HCEC 1CT (cell line): ENCODE data around the gene IQCB1.
"Not testable (repeated sequence)": the region's sequence is repeated elsewhere in the genome, so short reads cannot be mapped to it uniquely, and the experiment has no call there.

Experiments used
- DNase-seq: peaks from one replicate; pipeline ENCODE4 v3.0.0-alpha.2; 2017

Gene IQCB1

DNA sequence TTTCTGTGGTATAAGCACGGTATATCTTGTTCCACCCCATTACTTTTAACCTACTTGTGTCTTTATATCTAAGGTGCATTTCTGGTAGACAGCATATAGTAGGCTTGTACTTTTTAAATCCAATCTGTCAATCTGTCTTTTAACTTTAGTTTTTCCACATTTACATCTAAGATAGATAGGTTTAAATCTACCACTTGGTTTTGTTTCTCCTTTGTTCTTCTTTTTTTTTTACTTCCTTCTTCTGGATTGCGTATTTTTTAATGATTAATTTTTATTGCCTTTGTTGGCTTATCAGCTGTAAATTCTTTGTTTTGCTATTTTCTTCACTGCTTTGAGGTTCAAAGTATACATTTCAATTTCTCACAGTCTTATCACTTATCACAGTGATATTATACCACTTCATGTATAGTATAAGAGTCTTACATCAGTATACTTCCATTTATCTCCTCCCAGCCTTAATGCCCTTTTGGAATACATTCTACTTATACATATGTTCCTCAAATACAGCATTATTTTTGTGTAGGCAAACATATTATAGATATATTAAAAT lies 31.0 kb downstream of the IQCB1 start:
- DNase-seq: no peak

DNA sequence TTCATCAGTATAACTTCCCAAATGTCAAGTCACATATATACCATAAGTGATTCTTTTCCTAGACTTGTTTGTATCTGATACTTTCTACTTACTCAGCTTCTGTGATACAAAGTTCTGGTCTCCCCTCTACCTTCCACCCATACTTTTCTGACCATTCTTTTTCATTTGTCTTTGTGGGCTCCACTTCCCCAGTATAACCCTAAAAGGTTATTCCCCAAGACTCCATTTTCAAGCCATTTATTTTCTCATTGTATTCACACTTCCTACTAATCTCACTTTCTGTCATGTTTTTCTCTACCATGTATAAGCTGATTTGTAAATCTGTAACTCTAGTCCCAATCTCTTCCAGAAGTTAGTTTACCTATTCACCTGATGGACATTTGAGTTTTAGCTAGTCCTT lies 34.0 kb downstream of the IQCB1 start:
- DNase-seq: no peak

DNA sequence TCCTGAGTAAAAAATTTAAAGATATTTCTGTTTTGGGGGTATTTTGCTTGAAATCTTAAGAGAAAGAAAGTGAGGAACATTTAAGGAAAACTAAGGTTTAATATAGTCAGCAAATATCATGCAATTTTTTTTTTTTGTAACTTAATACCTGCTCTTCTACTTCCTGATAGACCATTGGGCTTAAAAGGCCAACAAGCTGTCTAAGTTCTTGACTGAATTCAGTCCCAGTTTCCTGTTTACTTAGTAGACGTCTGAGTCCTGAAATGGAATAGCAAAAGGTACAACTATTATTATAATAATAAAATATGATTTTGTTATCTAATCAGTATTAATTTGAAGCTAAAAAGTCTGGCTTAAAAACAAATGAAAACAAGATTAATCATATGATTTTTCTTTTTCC lies 37.9 kb downstream of the IQCB1 start:
- no peak for DNase-seq

DNA sequence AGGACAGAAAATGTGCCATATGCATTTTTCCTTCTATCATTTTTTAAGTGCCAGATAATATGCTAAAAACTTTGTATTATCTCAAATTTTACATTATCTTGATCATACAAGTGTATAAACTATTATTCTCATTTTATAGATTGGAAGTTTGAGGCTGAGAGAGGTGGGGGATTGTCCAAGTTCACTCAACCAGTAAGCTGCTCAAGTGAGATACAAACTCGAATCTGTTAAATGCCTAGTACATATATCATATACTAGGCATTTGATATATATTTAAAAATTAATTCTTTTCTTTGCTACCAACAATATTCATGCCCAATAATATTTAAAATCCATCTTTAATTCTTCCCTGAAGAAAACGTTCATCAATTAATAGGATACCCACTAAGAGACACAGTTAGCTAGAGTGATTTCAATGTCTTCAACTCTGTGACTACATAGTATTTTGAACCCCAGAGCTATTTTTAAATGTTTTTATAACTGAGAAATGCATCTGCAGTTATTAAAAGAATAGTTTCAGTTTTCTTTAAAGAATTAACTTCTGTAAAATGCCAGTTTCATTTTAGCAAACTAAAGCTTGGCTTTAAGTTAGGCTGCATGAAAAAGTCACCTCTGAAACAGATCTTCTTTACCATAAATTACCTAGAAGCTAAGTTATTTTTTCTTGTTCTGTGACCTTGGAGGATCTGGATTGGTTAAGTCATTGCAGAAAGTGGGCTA lies 40.4 kb downstream of the IQCB1 start:
- DNase-seq: no peak

DNA sequence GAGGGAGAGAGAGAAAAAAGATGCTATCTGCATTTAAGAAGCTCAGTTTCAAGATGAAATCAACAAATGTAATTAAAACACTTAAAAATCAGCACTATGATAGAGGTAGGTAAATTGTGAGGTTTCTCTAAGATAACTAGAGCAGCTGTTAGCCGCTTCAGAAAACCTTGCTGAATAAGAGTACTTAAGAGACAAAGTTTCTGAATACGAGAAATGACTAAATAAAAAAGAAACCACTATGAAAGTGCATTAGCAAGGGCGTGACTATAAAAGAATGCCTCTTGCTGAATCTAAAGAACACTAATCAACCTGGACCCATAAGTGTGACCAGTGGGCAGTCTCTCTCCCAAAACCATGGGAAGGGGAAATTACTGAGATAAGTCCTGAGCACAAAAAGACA lies 41.8 kb downstream of the IQCB1 start:
- DNase-seq: no peak

DNA sequence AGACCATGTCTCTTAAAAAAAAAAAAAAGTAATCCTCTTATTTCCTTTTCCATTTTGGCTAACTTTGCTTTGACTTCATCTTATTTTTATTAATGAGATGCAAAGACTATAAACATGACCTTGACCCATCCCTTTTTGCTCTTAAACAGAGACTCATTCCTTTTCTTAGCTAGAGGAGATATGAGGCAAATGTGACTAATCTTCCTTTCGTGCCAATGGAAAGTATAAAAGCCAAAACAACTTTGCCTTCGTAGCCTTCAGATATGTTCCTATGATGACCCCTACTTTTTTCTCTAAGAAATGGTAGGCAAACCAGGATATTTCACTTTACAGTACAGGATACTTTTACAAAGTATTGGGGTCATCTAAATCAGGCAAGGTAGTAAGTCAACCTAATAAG lies 48.4 kb downstream of the IQCB1 start:
- no peak for DNase-seq

DNA sequence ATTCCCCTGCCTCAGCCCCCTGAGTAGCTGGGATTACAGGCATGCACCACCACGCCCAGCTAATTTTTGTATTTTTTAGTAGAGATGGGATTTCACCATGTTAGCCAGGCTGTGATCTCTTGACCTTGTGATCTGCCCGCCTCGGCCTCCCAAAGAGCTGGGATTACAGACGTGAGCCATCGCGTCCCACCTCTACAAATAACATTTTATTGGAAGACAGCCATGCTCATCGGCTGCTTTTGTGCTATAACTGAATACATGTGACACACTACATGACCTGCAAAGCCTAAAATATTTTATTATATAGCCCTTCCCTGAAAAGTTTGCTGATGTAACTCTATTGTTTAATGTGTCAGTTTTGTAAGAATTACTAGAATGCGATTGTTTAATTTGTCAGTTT lies 52.1 kb downstream of the IQCB1 start:
- not testable (repeated sequence) for DNase-seq

DNA sequence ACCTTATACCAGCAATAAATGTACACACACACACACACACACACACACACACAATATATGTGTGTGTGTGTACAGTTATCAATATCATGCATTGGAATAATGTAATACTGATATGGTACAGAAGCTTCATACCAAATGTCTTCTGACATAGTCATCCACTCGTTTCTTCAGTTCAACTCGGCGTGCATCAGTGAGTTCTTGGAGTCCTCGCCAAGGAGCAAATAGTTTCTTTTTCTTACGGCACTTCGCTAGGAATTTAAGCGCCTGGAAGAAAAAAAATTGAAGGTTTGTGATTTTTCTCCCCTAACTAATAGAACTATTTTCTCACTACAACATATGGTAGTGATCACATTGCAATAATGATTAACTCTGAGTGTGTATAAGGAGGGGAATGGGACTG lies 53.2 kb downstream of the IQCB1 start:
- DNase-seq: no peak

DNA sequence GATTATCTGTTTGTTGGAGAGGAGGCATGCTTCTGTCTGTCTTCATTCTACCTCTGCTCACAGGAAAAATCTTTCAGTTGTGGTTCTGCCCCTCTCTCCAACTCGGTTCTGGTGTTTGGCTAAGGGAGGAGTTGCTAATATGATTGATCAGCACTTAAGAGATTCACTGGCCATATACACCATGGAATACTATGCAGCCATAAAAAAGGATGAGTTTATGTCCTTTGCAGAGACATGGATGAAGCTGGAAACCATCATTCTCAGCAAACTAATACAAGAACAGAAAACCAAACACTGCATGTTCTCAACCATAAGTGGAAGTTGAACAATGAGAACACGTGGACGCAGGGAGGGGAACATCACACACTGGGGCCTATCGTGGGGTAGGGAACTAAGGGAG lies 59.8 kb downstream of the IQCB1 start:
- not testable (repeated sequence) for DNase-seq

DNA sequence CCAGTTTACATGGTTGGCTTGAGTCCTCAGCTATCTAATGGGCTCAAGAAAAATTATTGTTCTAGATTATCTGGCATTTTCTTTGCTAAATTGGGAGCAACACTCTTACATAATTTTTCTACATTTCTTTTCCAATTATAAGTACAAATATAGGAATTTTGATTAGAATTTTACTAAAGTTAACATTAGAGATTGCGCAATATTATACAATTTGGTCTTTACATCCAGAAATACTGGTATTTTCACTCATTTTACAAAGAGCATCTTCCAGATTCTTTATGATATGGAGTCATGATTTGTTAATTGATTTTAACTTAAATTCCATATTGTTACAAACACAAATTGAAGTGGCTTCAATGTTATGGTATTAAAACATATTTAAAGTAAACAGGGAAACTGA lies 65.6 kb downstream of the IQCB1 start:
- DNase-seq: no peak

DNA sequence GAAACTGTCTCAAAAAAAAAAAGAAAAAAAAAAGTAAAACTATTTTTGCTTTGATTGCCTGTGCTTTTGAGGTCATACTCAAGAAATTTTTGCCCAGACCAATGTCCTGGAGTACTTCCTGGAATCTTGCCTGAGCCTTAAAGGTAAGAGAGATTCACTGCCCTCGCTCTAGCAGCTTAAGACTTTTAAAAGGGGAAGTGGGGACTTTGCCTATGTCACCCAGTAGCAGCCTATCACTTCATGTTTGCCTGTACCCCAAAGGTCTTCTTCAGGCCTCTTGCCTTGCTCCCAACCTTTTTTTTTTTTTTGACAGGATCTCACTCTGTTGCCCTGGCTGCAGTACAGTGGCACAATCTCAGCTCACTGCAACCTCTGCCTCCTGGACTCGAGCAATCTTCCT lies 66.4 kb downstream of the IQCB1 start:
- DNase-seq: no peak

DNA sequence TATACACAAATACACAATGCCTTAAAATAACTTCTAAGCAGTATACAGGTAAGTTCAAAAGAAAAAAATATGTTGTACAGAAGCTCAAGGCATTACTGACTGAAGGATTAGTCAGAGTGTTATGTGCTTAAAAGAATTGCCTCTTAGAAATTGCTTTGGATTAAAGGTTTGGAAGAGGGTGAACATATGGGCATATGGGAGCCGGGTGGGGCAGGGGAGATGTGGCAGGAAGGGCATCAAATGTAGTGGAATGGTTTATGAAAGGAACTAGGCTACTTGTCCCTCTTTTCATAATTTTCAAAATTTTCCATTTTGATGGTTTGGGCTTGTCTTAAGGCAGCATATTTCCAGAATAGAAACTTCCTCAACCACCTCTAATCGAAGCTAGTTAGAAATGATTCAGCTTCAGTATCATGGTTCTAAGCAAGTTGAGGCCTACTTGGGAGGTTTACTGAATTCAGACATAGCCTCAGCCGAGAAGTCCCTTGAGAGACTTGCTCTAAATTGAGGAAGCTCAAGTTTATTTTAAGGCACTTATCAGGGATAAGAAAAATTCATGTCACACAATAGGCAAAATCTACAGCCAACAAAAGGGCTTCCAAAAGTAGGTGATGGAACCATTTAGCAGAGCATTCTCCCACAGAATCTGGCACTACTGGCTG lies 75.2 kb downstream of the IQCB1 start:
- DNase-seq: no peak

DNA sequence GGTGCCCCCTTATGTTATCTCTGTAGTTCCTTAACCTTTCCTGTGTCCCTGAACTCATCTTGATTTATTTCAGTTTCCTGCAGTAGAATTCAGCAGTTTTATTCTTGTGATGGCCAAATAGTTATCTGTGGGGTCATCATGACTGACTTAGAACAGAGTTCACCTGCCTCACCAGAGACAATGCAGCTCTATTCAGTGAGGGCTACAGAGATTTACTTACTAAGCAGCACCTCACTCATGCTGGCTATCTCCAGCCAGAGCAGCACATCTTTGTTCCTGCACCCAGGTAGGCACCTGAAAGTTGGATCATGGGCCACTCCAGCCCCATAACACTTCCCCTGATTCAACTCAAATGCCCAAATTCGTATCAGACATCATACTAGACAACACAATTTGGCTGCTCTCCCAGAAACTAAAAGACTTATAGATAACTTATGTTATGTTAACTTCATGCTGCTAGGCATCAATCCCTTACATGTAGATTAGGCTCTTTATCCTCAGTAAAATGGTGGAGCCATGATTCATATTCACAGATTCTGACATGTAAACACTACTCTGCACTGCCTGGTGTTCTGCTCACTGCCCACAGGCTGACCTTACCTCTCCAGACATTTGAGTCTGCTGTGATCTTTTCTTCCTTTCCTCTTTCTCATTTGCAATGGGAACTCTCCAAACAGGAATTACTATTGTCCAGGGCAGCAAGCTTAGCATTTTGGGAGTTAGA lies 76.0 kb downstream of the IQCB1 start:
- no peak for DNase-seq

DNA sequence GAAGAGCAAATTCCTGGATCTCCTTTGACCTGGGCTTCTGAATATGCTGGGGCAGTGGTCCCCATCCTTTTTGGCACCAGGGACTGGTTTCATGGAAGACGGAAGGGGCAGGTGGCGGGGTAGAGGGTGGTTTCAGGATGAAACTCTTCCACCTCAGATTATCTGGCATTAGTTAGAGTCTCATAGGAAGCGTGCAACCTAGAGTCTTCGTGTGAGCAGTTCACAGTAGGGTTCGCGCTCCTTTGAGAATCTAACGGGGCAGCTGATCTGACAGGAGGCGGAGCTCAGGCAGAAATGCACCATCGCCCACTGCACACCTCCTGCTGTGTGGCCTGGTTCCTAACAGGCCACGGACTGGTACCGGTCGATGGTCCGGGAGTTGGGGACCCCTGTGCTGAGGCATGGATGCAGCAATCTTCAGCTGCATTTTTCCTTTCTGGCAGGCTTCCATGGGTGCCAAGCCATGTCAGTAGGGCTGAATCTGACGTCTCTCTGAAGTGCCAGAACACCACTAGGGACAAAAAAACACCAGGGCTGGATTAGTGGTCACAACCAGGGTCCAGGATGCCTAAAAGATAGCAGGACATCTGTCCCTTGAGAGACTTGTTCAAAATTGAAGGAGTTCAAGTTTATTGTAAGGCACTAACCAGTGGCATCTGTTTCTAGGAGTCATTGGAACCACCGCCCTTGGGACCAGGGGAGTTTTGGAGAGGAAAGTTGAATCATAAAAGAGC lies 76.9 kb downstream of the IQCB1 start:
- DNase-seq: no peak

DNA sequence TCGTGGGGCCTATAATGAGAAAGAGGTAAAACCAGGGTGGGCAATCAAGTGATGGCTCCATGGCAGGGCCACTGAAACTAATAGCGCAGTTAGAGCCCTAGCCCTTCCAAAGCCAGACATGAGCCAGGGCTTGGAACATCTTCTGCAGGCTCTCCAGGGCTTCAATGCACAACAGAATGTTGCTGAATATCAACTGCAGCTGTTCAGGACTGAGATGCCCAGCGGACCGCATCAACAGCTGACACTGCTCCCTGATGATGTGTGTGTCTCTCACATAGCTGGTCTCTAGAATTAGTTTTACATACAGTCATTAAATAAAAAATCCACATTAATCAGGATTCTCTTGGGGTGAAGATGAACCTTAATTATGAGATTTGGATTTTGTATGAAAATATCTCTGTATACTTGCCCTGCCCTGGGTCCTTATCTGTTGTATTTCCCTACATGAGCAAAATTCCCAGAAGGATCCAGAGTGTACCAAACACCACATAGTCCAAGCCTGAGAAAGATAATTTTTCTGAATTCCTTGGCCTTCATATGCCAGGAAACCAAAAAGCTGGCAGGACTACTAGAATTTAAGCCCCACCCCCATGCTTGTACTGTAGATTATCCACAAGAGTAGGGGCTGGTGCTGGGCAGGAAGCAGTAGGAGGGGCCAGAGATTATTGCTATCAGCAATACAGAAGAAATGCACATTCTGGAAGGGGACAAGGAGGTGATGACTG lies 77.6 kb downstream of the IQCB1 start:
- DNase-seq: no peak

DNA sequence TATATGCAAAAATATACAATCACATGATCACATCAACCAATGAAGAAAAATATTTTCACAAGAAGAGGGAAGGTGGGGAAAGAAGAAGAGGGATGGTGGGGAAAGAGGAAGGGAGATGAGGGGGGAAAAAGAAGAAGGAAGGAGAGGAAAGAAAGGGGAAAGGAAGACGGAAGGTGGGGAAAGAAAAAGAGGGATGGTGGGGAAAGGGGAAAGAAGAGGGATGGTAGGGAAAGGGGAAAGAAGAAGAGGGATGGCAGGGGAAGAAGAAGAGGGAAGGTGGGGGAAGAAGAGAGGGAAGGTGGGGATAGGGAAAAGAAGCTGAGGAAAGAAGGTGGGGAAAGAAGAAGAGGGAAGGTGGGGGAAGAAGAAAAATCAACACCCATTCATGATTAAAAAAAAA lies 82.1 kb downstream of the IQCB1 start:
- DNase-seq: no peak

DNA sequence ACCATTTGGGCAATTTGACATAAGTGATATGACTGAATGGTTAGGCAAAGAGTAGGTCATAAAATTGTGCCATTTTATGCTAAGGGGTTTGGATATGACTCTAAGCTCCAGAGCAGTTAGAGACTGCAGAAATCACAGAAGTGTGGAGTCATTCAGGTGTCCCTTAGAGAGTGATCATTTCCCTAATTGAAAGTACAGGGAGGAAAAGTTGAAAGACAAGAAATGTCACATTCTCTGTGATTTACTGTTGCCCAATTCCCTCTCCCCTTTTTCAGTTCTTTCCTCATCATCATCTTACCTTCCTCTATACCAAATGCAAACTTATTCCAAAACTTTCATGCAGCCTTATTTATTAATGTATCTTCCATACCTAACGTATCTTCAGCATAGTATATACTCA lies 82.6 kb downstream of the IQCB1 start:
- DNase-seq: no peak

DNA sequence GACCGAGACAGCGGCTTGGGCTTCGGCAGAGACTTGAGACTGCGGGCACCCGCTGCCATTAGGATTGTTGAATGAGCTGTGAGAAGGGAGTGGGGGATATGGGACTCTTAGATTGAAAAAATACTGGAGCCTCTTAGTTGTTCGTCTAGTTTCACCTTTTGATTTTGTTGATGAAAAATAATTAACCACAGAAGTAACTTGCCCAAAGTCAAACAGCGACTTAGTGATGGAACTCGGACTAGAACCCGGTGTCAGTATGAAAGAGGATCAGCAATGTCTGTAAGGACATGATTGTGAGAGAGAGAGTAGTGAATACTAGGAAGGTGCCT lies 84.8 kb downstream of the IQCB1 start:
- DNase-seq: no peak

DNA sequence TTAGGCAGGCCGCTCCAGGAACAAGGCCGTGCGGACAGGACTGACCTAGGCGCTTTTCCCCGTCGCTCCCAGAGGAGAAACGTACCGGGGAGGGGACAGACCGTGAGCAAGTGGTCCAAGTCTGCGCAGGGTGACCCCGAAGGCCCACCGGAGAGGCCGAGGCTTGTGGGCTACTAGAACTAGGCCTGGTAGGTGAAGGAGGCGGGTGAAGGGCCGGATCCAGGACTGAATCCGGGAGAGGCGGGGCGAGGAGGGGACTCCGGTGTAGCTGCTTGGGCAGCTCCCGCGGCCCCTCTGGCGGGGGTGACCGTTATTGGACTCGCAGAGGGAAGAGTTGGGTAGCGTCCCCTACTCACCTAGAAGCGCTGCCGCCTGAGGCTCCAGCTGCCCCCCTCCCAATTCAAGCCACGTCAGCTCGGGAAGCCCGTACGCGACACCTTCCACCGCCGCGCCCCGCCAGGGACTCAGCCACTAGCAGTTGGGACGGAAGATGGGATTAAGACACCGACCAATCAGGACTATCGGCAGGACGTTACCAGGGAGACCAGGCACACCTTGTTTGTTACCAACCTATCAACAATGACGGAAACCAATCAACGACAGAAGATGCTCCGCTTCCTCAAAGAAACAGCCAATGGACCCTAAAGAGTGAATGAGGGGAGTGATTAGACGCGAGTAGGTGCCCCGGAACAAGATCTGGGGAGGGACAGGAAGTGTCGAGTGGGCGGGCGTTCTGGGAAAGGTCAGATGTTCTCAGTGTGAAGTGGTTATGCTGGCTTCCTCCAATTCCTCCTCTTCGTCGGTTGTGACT lies 85.4 kb downstream of the IQCB1 start, which contains the start of gene GOLGB1:
TSS of gene GOLGB1 (minus strand) at position 466 of the 811 bp plus-strand sequence. CDS start 18,770 bp downstream, outside the sequence.
- peak; percentile 100 for DNase-seq

DNA sequence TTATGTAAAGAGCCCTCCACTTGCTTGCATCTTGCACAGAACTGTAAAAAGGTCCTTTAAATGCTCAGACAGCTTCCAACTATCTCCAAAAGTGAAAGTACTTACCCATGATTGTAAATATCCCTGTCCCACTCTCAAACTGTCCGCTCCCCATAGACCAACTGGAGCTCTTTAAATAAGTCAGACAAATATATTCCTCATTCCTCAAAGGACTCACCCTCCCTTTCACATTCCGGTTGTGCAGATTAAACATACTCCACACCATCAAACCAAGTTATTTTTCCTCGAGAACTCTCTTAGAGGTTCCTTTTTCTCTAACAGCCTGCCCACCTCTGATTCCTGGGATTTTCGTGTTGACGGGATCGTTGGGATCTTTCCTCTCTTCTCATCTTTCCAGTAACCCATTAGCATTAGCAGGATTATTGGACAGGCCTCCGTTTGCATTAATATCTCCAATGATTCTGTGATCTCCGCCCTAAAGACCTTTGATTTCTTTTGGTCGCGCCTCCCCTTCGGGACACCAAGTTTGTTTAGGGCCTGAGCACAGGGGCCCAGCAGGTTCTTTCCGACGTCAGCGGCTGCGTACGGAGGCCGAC lies 86.1 kb downstream of the IQCB1 start:
- peak; percentile 54 for DNase-seq

DNA sequence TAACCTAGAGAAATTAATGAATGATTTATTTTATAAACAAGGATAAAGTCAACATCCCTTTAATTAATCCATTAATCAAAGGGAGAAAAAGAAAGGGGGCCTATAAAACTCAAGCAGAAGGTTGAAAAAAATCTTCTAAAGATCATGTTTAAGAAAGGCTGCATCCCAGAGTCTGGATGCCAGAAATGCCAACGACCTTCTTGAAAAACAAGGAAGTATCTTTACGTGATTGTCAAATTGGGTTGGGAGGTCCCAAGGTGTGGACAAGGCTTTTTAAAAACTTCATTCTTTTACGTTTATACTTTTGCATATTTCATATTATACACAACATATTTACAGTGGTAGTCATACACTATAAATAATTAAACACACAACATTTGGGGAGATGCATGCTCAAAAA lies 86.9 kb downstream of the IQCB1 start:
- no peak for DNase-seq
